ENCODE measurements around the gene MACROD1.

MACROD1 gene

GRCh38 chr11:64004590-64004984 lies 161.3 kb downstream of the MACROD1 start:
- Histone ChIP-seq H3K9me3 (ENCODE audit: severe bottlenecking) (no peaks in the 10 kb centered on the region), H3K27me3 (ENCODE audit: insufficient read depth, poor library complexity, severe bottlenecking) (no peaks in the 10 kb centered on the region), H3K4me1 (ENCODE audit: insufficient read depth, poor library complexity, severe bottlenecking) (peaks cover 7% of the 10 kb centered on the region), H3K4me3 (ENCODE audit: severe bottlenecking) (no peak overlapping the region), H3K36me3 (ENCODE audit: low read depth) (no peaks in the 10 kb centered on the region), H3K27ac (ENCODE audit: poor library complexity, severe bottlenecking) (no peak overlapping the region)
- TF ChIP-seq, protein P1, sequence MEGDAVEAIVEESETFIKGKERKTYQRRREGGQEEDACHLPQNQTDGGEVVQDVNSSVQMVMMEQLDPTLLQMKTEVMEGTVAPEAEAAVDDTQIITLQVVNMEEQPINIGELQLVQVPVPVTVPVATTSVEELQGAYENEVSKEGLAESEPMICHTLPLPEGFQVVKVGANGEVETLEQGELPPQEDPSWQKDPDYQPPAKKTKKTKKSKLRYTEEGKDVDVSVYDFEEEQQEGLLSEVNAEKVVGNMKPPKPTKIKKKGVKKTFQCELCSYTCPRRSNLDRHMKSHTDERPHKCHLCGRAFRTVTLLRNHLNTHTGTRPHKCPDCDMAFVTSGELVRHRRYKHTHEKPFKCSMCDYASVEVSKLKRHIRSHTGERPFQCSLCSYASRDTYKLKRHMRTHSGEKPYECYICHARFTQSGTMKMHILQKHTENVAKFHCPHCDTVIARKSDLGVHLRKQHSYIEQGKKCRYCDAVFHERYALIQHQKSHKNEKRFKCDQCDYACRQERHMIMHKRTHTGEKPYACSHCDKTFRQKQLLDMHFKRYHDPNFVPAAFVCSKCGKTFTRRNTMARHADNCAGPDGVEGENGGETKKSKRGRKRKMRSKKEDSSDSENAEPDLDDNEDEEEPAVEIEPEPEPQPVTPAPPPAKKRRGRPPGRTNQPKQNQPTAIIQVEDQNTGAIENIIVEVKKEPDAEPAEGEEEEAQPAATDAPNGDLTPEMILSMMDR (IDR thresholded peaks at IDR 0.05; ENCODE audit: poor library complexity, severe bottlenecking): no peak
- DNase-seq (ENCODE audit: low spot score) (no peak), ATAC-seq (ENCODE audit: low read depth) (no peak)

DNA sequence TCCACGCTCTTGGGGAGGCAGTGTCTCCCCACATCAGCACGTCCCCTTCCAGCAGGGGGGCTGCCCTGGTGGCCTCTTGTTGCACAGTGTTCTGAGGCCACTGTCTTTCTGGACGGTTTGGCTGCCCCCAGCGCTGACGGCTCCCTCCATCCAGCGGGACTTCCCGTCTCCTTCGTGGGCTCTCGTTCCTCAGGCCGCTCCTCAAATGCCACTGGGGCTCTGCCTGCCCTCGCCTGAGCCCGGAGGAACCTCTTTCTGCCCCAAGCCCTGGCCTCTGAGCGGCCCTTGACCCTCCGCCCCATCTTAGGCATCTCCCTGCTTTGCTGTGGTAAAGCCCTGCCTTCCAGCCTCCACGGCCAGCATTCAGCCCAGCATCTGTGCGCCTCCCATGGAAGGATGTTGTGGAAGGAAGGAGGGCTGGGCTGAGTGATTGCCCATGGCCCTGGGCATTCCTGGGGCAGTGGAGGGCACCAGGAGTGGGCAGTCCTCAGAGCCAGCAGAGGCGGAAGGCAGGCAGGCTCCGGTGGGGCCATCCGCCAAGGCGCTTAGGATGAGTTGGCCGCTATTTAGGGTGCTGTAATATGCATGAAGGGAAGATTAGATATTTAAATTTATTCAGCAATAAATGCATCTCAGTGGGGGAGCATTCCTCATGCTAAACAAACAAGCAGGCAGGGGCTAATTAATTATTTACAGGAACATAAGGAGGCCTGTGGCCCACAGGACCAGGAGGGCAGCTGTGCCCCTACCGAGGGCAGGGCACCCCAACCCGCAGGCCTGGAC lies 161.9 kb downstream of the MACROD1 start:
- H3K4me1 ChIP-seq (ENCODE audit: insufficient read depth, poor library complexity, severe bottlenecking): peaks cover 7% of the 10 kb centered on the region
- no peak overlapping the region for H3K27ac ChIP-seq (ENCODE audit: poor library complexity, severe bottlenecking)
- ATAC-seq (ENCODE audit: low read depth): no peak
- H3K4me3 ChIP-seq (ENCODE audit: severe bottlenecking): no peak overlapping the region
- no peak for DNase-seq (ENCODE audit: low spot score)
- H3K9me3 ChIP-seq (ENCODE audit: severe bottlenecking): no peaks in the 10 kb centered on the region
- no peaks in the 10 kb centered on the region for H3K27me3 ChIP-seq (ENCODE audit: insufficient read depth, poor library complexity, severe bottlenecking)
- TF ChIP-seq, protein P1 (IDR thresholded peaks at IDR 0.05; ENCODE audit: poor library complexity, severe bottlenecking): no peak
- no peaks in the 10 kb centered on the region for H3K36me3 ChIP-seq (ENCODE audit: low read depth)

GRCh38 chr11:64001484-64002420 lies 164.2 kb downstream of the MACROD1 start:
- H3K27me3 ChIP-seq (ENCODE audit: insufficient read depth, poor library complexity, severe bottlenecking): no peaks in the 10 kb centered on the region
- ATAC-seq (ENCODE audit: low read depth) (no peak), DNase-seq (ENCODE audit: low spot score) (no peak)
- H3K27ac ChIP-seq (ENCODE audit: poor library complexity, severe bottlenecking): no peak overlapping the region
- TF ChIP-seq, protein P1 (IDR thresholded peaks at IDR 0.05; ENCODE audit: poor library complexity, severe bottlenecking): no peak
- peaks cover 16% of the 10 kb centered on the region for H3K36me3 ChIP-seq (ENCODE audit: low read depth)
- H3K4me3 ChIP-seq (ENCODE audit: severe bottlenecking): no peak overlapping the region
- peaks cover 7% of the 10 kb centered on the region for H3K4me1 ChIP-seq (ENCODE audit: insufficient read depth, poor library complexity, severe bottlenecking)
- H3K9me3 ChIP-seq (ENCODE audit: severe bottlenecking): no peaks in the 10 kb centered on the region

GRCh38 chr11:64000740-64001483 lies 165.0 kb downstream of the MACROD1 start:
- DNase-seq (ENCODE audit: low spot score): no peak

More at GRCh38 chr11:64000740-64001483, 165.0 kb downstream of the MACROD1 start:
- TF ChIP-seq, protein P1 (IDR thresholded peaks at IDR 0.05; ENCODE audit: poor library complexity, severe bottlenecking): peak; percentile 51
- H3K27me3 ChIP-seq (ENCODE audit: insufficient read depth, poor library complexity, severe bottlenecking): no peaks in the 10 kb centered on the region
- peaks cover 7% of the 10 kb centered on the region for H3K4me1 ChIP-seq (ENCODE audit: insufficient read depth, poor library complexity, severe bottlenecking)
- ATAC-seq (ENCODE audit: low read depth): no peak
- no peak overlapping the region for H3K4me3 ChIP-seq (ENCODE audit: severe bottlenecking)
- peaks cover 22% of the 10 kb centered on the region for H3K36me3 ChIP-seq (ENCODE audit: low read depth)
- no peaks in the 10 kb centered on the region for H3K9me3 ChIP-seq (ENCODE audit: severe bottlenecking)
- no peak overlapping the region for H3K27ac ChIP-seq (ENCODE audit: poor library complexity, severe bottlenecking)
